ENCODE data around the gene ALDH16A1.
"Not testable (repeated sequence)": the region's sequence is repeated elsewhere in the genome, so short reads cannot be mapped to it uniquely, and the experiment has no call there.

The ALDH16A1 gene

GRCh38 chr19:49448432-49448786 is 4.6 kb upstream of the ALDH16A1 start:
- no peaks in the 10 kb centered on the region for H3K9me3 ChIP-seq (ENCODE audit: control insufficient read depth, low read length)
- no peak overlapping the region for H3K4me3 ChIP-seq (ENCODE audit: insufficient read depth, low read depth, low read length)
- peaks cover 19% of the 10 kb centered on the region for H3K36me3 ChIP-seq (ENCODE audit: control insufficient read depth, insufficient read depth, low read length)
- no peak overlapping the region for H3K27ac ChIP-seq (ENCODE audit: insufficient read depth, low read depth, low read length, poor library complexity, severe bottlenecking)
- no peaks in the 10 kb centered on the region for H3K27me3 ChIP-seq (ENCODE audit: control insufficient read depth, insufficient read depth, low read length, poor library complexity, severe bottlenecking)
- peaks cover 6% of the 10 kb centered on the region for H3K4me1 ChIP-seq (ENCODE audit: control insufficient read depth, insufficient read depth, low read length)
- 94 to 96% methylated on average over 6 of the region's 6 CpGs for WGBS, 2 experiments

- Histone ChIP-seq H3K9me3 (ENCODE audit: control insufficient read depth, low read length) (no peaks in the 10 kb centered on the region), H3K4me3 (ENCODE audit: insufficient read depth, low read depth, low read length) (peak overlapping the region; percentile 96), H3K27ac (ENCODE audit: insufficient read depth, low read depth, low read length, poor library complexity, severe bottlenecking) (no peak overlapping the region), H3K36me3 (ENCODE audit: control insufficient read depth, insufficient read depth, low read length) (peaks cover 19% of the 10 kb centered on the region), H3K4me1 (ENCODE audit: control insufficient read depth, insufficient read depth, low read length) (peaks cover 6% of the 10 kb centered on the region), H3K27me3 (ENCODE audit: control insufficient read depth, insufficient read depth, low read length, poor library complexity, severe bottlenecking) (no peaks in the 10 kb centered on the region)
- 91 to 94% methylated on average over 7 of the region's 7 CpGs for WGBS, 2 experiments
Measured at GRCh38 chr19:49450405-49450804, 2.6 kb upstream of the ALDH16A1 start.

DNA sequence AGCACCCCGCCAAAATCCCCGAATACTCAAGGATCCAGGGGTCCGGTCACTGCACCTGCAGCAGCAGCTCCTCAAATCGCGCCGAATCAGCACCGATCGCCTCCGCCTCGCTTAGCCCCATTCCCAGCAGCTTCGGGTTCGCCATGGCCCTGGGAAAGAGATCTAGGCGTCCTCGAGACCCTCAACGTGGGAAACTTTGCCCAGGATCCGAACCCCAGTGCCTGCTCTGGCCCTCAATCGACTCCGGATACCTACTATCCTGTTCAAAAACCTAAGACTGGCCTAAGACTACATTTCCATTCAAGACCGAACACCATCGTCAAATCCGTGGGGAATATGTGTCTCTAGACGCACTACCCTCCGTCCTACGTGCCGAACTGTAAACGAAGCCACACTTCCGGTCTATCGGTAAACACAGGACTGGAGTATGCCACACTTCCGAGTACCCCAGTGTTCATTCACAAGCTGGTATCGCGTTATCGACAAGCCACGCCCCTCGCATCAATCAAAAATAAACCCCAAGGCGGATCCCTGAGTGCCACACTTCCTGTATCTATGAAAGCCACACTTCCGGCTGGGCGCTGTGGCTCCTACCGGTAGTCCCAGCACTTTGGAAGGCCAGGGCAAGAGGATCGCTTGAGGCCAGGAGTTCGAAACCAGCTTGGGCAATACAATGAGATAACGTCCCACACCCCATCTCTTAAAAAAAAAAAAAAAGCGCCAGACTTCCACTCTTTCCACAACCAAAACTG is 1.4 kb upstream of the ALDH16A1 start, which contains the start of gene PIH1D1:
TSS of gene PIH1D1 (minus strand) at position 385 of the 752 bp plus-strand sequence. CDS start at position 145, 240 bp downstream.
- no peaks in the 10 kb centered on the region for H3K27me3 ChIP-seq (ENCODE audit: control insufficient read depth, insufficient read depth, low read length, poor library complexity, severe bottlenecking)
- peaks cover 19% of the 10 kb centered on the region for H3K36me3 ChIP-seq (ENCODE audit: control insufficient read depth, insufficient read depth, low read length)
- 0 to 1% methylated on average over 42 of the region's 42 CpGs for WGBS, 2 experiments
- no peaks in the 10 kb centered on the region for H3K9me3 ChIP-seq (ENCODE audit: control insufficient read depth, low read length)
- H3K4me1 ChIP-seq (ENCODE audit: control insufficient read depth, insufficient read depth, low read length) = peaks cover 6% of the 10 kb centered on the region
- H3K4me3 ChIP-seq (ENCODE audit: insufficient read depth, low read depth, low read length) = peak within 1 kb of the TSS; percentile 96
- peak within 1 kb of the TSS; percentile 93 for H3K27ac ChIP-seq (ENCODE audit: insufficient read depth, low read depth, low read length, poor library complexity, severe bottlenecking)

DNA sequence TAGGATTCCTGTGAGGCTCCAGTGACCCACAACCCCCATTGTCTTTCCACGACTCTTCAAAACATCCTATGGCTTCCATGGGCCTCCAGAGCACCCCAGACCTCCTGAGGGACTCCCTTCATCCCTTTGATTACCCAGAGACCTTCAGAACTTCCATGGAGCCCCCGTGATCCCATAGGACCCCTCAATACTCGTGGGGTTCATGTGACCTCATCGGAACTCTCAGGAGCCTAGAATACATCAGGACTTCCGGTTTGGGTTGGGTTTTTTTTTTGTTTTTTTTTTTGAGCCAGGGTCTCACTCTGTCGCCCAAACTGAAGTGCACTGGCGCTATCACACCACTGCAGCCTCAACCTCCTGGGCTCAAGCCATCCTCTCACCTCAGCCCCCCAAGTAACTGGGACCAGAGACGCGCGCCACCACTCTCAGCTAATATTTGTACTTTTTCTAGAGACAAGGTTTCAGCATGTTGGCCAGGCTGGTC is 774 bp downstream of the ALDH16A1 start:
- H3K27ac ChIP-seq (ENCODE audit: insufficient read depth, low read depth, low read length, poor library complexity, severe bottlenecking) = peak overlapping the region; percentile 93
- H3K27me3 ChIP-seq (ENCODE audit: control insufficient read depth, insufficient read depth, low read length, poor library complexity, severe bottlenecking) = no peaks in the 10 kb centered on the region
- H3K9me3 ChIP-seq (ENCODE audit: control insufficient read depth, low read length) = no peaks in the 10 kb centered on the region
- peaks cover 10% of the 10 kb centered on the region for H3K36me3 ChIP-seq (ENCODE audit: control insufficient read depth, insufficient read depth, low read length)
- H3K4me3 ChIP-seq (ENCODE audit: insufficient read depth, low read depth, low read length) = peak overlapping the region; percentile 88
- peaks cover 6% of the 10 kb centered on the region for H3K4me1 ChIP-seq (ENCODE audit: control insufficient read depth, insufficient read depth, low read length)
- 43 to 45% methylated on average over 10 of the region's 10 CpGs for WGBS, 2 experiments

GRCh38 chr19:49455773-49456172 is 2.7 kb downstream of the ALDH16A1 start:
- Histone ChIP-seq H3K4me1 (ENCODE audit: control insufficient read depth, insufficient read depth, low read length) (peaks cover under 1% of the 10 kb centered on the region), H3K9me3 (ENCODE audit: control insufficient read depth, low read length) (no peaks in the 10 kb centered on the region), H3K36me3 (ENCODE audit: control insufficient read depth, insufficient read depth, low read length) (peaks cover 12% of the 10 kb centered on the region), H3K27ac (ENCODE audit: insufficient read depth, low read depth, low read length, poor library complexity, severe bottlenecking) (no peak overlapping the region), H3K27me3 (ENCODE audit: control insufficient read depth, insufficient read depth, low read length, poor library complexity, severe bottlenecking) (no peaks in the 10 kb centered on the region), H3K4me3 (ENCODE audit: insufficient read depth, low read depth, low read length) (no peak overlapping the region)
- WGBS, 2 experiments = 95% methylated on average over 5 of the region's 5 CpGs

GRCh38 chr19:49456326-49456725 is 3.3 kb downstream of the ALDH16A1 start:
- Histone ChIP-seq H3K27ac (ENCODE audit: insufficient read depth, low read depth, low read length, poor library complexity, severe bottlenecking) (no peak overlapping the region), H3K4me1 (ENCODE audit: control insufficient read depth, insufficient read depth, low read length) (no peaks in the 10 kb centered on the region), H3K36me3 (ENCODE audit: control insufficient read depth, insufficient read depth, low read length) (peaks cover 12% of the 10 kb centered on the region), H3K4me3 (ENCODE audit: insufficient read depth, low read depth, low read length) (no peak overlapping the region), H3K9me3 (ENCODE audit: control insufficient read depth, low read length) (no peaks in the 10 kb centered on the region), H3K27me3 (ENCODE audit: control insufficient read depth, insufficient read depth, low read length, poor library complexity, severe bottlenecking) (no peaks in the 10 kb centered on the region)
- 91 to 96% methylated on average over 5 of the region's 5 CpGs for WGBS, 2 experiments

GRCh38 chr19:49458567-49458903 is 5.5 kb downstream of the ALDH16A1 start:
- Histone ChIP-seq H3K27ac (ENCODE audit: insufficient read depth, low read depth, low read length, poor library complexity, severe bottlenecking) (no peak overlapping the region), H3K9me3 (ENCODE audit: control insufficient read depth, low read length) (no peaks in the 10 kb centered on the region), H3K4me3 (ENCODE audit: insufficient read depth, low read depth, low read length) (no peak overlapping the region), H3K27me3 (ENCODE audit: control insufficient read depth, insufficient read depth, low read length, poor library complexity, severe bottlenecking) (no peaks in the 10 kb centered on the region), H3K36me3 (ENCODE audit: control insufficient read depth, insufficient read depth, low read length) (peaks cover 12% of the 10 kb centered on the region), H3K4me1 (ENCODE audit: control insufficient read depth, insufficient read depth, low read length) (no peaks in the 10 kb centered on the region)
- 93 to 96% methylated on average over 5 of the region's 5 CpGs for WGBS, 2 experiments

DNA sequence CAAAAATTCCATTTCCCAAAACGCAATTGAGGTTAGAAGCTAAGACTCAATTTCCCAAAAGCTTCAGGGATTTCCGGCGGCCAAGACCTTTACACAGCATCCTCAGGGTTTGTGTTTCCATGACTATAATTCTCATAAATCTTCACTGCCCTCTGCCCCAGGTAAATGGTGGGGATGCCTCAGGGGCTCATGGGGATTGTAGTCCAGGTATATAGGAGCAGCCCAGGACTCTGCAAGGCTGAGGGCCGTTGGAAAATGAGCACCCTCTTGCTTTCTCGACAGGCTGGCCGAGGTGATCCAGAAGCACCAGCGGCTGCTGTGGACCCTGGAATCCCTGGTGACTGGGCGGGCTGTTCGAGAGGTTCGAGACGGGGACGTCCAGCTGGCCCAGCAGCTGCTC is 6.4 kb downstream of the ALDH16A1 start:
- Histone ChIP-seq H3K27me3 (ENCODE audit: control insufficient read depth, insufficient read depth, low read length, poor library complexity, severe bottlenecking) (no peaks in the 10 kb centered on the region), H3K27ac (ENCODE audit: insufficient read depth, low read depth, low read length, poor library complexity, severe bottlenecking) (no peak overlapping the region), H3K4me3 (ENCODE audit: insufficient read depth, low read depth, low read length) (no peak overlapping the region), H3K9me3 (ENCODE audit: control insufficient read depth, low read length) (no peaks in the 10 kb centered on the region), H3K4me1 (ENCODE audit: control insufficient read depth, insufficient read depth, low read length) (no peaks in the 10 kb centered on the region), H3K36me3 (ENCODE audit: control insufficient read depth, insufficient read depth, low read length) (peaks cover 12% of the 10 kb centered on the region)
- 91 to 94% methylated on average over 12 of the region's 12 CpGs for WGBS, 2 experiments

- H3K4me1 ChIP-seq (ENCODE audit: control insufficient read depth, insufficient read depth, low read length); H3K27me3 ChIP-seq (ENCODE audit: control insufficient read depth, insufficient read depth, low read length, poor library complexity, severe bottlenecking); H3K4me3 ChIP-seq (ENCODE audit: insufficient read depth, low read depth, low read length); H3K9me3 ChIP-seq (ENCODE audit: control insufficient read depth, low read length); H3K27ac ChIP-seq (ENCODE audit: insufficient read depth, low read depth, low read length, poor library complexity, severe bottlenecking): not testable (repeated sequence)
- H3K36me3 ChIP-seq (ENCODE audit: control insufficient read depth, insufficient read depth, low read length) = peaks cover 17% of the 10 kb centered on the region
- WGBS, 2 experiments = no CpG with 5 or more reads among the region's 1 CpG
Measured at GRCh38 chr19:49461130-49461529, 8.1 kb downstream of the ALDH16A1 start.

GRCh38 chr19:49461656-49462055 is 8.6 kb downstream of the ALDH16A1 start:
- WGBS, 2 experiments = 93 to 97% methylated on average over 37 of the region's 37 CpGs
- no peaks in the 10 kb centered on the region for H3K27me3 ChIP-seq (ENCODE audit: control insufficient read depth, insufficient read depth, low read length, poor library complexity, severe bottlenecking)
- no peak overlapping the region for H3K4me3 ChIP-seq (ENCODE audit: insufficient read depth, low read depth, low read length)
- peaks cover 17% of the 10 kb centered on the region for H3K36me3 ChIP-seq (ENCODE audit: control insufficient read depth, insufficient read depth, low read length)
- H3K27ac ChIP-seq (ENCODE audit: insufficient read depth, low read depth, low read length, poor library complexity, severe bottlenecking) = no peak overlapping the region
- no peaks in the 10 kb centered on the region for H3K9me3 ChIP-seq (ENCODE audit: control insufficient read depth, low read length)
- H3K4me1 ChIP-seq (ENCODE audit: control insufficient read depth, insufficient read depth, low read length) = no peaks in the 10 kb centered on the region
